Upper lobe of left lung (tissue), 4 donors: ENCODE results near the gene PRICKLE3.

Source experiments
- POLR2A ChIP-seq, 4 donors: fragments of 450-650 bp; IDR thresholded peaks; one replicate each; pipeline ENCODE4 v1.5.1; 2016 to 2017; ENCODE audit warnings: antibody characterized with exemption in 4 of 4, mild to moderate bottlenecking in 2 of 4
- POLR2AphosphoS5 ChIP-seq, 2 donors: sonication (generic); formaldehyde crosslinking; IDR thresholded peaks; one replicate each; pipeline ENCODE4 v1.5.1; 2017; ENCODE audit warnings: antibody characterized with exemption in 2 of 2
- TF ChIP-seq, protein P1 (sequence below), 6 experiments: fragments of 450-650 bp in 4 of 6; fragments of 200-600 bp in 2 of 6; sonication (generic) in 2 of 6; IDR thresholded peaks; one replicate each; pipeline ENCODE4 v1.5.1; 2016 to 2019; ENCODE audit warnings: antibody characterized with exemption in 6 of 6

DNA sequence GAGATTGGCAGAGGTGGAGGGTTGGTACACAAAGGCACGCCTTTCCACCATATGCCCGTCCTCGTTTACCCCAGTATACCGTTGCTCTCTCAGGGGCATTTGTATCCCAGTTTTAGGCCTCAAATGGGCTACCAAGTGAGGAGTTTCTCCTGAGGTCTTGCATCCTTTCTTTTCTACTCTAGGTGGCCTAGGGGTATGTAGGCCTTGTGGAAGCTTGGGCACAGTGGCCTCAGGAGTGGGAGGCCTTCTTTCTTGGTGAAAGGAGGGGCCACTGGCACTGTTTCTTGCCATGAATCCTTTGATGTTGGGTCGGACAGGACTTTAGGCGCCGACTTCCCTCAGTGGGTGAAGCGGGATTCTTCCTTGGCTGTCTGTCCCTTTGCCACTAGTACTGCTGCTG lies 38.9 kb downstream of the PRICKLE3 start:
- TF ChIP-seq, protein P1, sequence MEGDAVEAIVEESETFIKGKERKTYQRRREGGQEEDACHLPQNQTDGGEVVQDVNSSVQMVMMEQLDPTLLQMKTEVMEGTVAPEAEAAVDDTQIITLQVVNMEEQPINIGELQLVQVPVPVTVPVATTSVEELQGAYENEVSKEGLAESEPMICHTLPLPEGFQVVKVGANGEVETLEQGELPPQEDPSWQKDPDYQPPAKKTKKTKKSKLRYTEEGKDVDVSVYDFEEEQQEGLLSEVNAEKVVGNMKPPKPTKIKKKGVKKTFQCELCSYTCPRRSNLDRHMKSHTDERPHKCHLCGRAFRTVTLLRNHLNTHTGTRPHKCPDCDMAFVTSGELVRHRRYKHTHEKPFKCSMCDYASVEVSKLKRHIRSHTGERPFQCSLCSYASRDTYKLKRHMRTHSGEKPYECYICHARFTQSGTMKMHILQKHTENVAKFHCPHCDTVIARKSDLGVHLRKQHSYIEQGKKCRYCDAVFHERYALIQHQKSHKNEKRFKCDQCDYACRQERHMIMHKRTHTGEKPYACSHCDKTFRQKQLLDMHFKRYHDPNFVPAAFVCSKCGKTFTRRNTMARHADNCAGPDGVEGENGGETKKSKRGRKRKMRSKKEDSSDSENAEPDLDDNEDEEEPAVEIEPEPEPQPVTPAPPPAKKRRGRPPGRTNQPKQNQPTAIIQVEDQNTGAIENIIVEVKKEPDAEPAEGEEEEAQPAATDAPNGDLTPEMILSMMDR (IDR thresholded peaks at IDR 0.05) = no peak
- no peak for TF ChIP-seq POLR2A (IDR thresholded peaks at IDR 0.05)
- TF ChIP-seq POLR2AphosphoS5 (IDR thresholded peaks at IDR 0.05) = no peak
